Chondrocyte (in vitro differentiated cells): ENCODE measurements around the gene FMO1. TPM values are rescaled to one million over a fixed set of nuclear protein-coding genes. Genes with fewer than 3 reads are reported as not detected.

Source experiments
- DNase-seq: peaks from one replicate; pipeline ENCODE4 v3.0.0; 2021; ENCODE audit warnings: mixed read lengths, low spot score
- H3K27ac Mint-ChIP-seq: one replicate; pipeline ENCODE4 v1.8.0; 2021; ENCODE audit warnings: mild to moderate bottlenecking, moderate library complexity, mixed read lengths; ENCODE audit not compliant: unreplicated experiment
- H3K27me3 Mint-ChIP-seq: 2 replicates; pipeline ENCODE4 v1.8.0; 2021; ENCODE audit warnings: low read depth, mixed read lengths
- H3K36me3 Mint-ChIP-seq: 2 replicates; pipeline ENCODE4 v1.8.0; 2021; ENCODE audit warnings: low read depth, mixed read lengths
- H3K4me1 Mint-ChIP-seq: 2 replicates; pipeline ENCODE4 v1.8.0; 2021; ENCODE audit warnings: low read depth, mild to moderate bottlenecking, mixed read lengths
- H3K4me3 Mint-ChIP-seq: one replicate; pipeline ENCODE4 v1.8.0; 2021; ENCODE audit warnings: mild to moderate bottlenecking, moderate library complexity, mixed read lengths; ENCODE audit not compliant: unreplicated experiment
- H3K9me3 Mint-ChIP-seq: 2 replicates; pipeline ENCODE4 v1.8.0; 2021; ENCODE audit warnings: low read depth, mixed read lengths
- total RNA-seq: library from RNA; stranded (reverse); gene quantifications from 3 replicates; pipeline ENCODE4 v1.2.1, GENCODE V29; 2021
- TF ChIP-seq, protein P1 (sequence below): fragments of 200-600 bp; sonication (generic); IDR thresholded peaks from 2 replicates; pipeline ENCODE4 v1.5.0; 2021; ENCODE audit warnings: antibody characterized with exemption, mild to moderate bottlenecking, moderate library complexity

FMO1 gene
- total RNA-seq, 1 donor from 2014 or later = 0.65 TPM

DNA sequence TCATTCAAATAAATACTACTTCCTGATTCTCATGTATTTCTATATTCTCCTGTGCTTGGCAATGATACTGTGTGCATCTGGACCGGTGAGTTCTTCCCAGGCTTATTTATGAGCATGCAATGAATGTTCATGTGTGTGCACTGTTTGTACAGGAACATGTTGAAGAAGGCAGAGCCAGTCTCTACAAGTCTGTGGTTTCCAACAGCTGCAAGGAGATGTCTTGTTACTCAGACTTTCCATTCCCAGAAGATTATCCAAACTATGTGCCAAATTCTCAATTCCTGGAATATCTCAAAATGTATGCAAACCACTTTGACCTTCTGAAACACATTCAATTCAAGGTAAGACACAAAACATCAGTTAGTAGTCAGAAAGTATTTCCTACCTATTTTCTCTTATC, 19.1 kb downstream of the FMO1 start:
- TF ChIP-seq, protein P1, sequence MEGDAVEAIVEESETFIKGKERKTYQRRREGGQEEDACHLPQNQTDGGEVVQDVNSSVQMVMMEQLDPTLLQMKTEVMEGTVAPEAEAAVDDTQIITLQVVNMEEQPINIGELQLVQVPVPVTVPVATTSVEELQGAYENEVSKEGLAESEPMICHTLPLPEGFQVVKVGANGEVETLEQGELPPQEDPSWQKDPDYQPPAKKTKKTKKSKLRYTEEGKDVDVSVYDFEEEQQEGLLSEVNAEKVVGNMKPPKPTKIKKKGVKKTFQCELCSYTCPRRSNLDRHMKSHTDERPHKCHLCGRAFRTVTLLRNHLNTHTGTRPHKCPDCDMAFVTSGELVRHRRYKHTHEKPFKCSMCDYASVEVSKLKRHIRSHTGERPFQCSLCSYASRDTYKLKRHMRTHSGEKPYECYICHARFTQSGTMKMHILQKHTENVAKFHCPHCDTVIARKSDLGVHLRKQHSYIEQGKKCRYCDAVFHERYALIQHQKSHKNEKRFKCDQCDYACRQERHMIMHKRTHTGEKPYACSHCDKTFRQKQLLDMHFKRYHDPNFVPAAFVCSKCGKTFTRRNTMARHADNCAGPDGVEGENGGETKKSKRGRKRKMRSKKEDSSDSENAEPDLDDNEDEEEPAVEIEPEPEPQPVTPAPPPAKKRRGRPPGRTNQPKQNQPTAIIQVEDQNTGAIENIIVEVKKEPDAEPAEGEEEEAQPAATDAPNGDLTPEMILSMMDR = no peak
- H3K4me1 Mint-ChIP-seq = peaks cover 17% of the 10 kb centered on the region
- no peak for DNase-seq
- no peak overlapping the region for H3K27ac Mint-ChIP-seq
- no peaks in the 10 kb centered on the region for H3K36me3 Mint-ChIP-seq
- no peaks in the 10 kb centered on the region for H3K9me3 Mint-ChIP-seq
- H3K27me3 Mint-ChIP-seq = peaks cover 4% of the 10 kb centered on the region
- no peak overlapping the region for H3K4me3 Mint-ChIP-seq

DNA sequence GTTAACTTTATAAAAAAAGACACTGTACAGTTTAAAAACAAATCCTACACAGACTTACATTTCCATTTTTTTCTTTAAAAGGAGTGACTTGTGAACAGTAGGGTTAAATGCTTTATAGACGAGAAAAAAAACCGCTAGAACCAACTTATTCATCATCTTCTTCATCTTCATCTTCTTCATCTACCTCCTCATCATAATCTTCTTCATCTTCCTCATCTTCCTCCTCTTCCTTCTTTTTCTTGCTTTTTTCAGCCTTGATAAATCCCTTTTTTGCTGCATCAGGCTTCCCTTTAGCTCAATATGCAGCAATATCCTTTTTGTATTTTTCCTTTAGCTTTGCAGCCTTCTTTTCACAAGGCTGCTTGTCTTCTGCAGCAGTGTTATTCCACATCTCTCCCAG, 22.5 kb downstream of the FMO1 start:
- Mint-ChIP-seq H3K4me1 (peaks cover 17% of the 10 kb centered on the region), H3K9me3 (no peaks in the 10 kb centered on the region), H3K27ac (no peak overlapping the region), H3K27me3 (peaks cover 4% of the 10 kb centered on the region), H3K36me3 (no peaks in the 10 kb centered on the region), H3K4me3 (no peak overlapping the region)
- DNase-seq = no peak
- TF ChIP-seq, protein P1 = no peak

DNA sequence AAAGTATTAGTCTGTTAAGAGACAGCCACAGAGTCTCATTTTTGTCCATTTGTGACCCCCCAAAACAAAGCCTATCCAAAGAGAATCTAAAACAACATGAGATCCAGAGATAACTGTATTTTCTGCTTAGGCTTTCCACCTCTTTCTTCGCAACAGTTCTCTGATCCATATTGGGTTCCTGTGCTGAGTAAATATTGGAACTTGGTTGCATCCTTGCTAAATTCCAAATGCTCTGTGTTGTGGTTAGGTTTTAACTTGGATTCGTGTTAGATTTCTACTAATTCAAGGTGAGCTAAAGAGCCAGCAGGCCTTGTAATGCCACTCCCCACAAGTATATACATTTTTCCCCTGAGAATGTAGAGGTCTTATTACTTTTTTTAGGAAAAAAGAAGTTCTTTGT, 29.2 kb downstream of the FMO1 start:
- no peaks in the 10 kb centered on the region for H3K9me3 Mint-ChIP-seq
- H3K27me3 Mint-ChIP-seq = peaks cover 3% of the 10 kb centered on the region
- H3K4me3 Mint-ChIP-seq = no peak overlapping the region
- H3K4me1 Mint-ChIP-seq = no peaks in the 10 kb centered on the region
- no peak overlapping the region for H3K27ac Mint-ChIP-seq
- no peaks in the 10 kb centered on the region for H3K36me3 Mint-ChIP-seq
- DNase-seq = no peak
- TF ChIP-seq, protein P1 = no peak

DNA sequence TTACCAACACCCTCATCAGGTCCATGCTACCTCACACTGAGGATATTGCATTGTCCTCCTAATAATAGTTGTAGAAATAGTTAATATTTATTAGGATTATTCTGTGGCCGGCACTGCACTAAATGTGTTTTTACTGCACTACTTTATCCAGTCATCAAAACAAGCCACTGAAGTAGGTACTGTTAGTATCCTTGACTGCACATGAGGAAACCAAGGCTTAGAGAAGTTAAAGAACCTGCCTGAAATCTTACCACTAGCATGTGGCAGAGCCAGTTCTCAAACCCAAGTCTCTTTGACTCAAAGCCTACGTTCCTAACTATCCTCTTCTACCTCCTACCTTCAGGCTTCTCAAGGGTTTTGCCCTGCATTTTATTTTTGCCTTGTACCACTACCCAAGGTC, 30.9 kb downstream of the FMO1 start:
- Mint-ChIP-seq H3K4me1 (no peaks in the 10 kb centered on the region), H3K27me3 (peaks cover 4% of the 10 kb centered on the region), H3K36me3 (no peaks in the 10 kb centered on the region), H3K9me3 (no peaks in the 10 kb centered on the region), H3K4me3 (no peak overlapping the region), H3K27ac (no peak overlapping the region)
- no peak for DNase-seq
- TF ChIP-seq, protein P1 = no peak

DNA sequence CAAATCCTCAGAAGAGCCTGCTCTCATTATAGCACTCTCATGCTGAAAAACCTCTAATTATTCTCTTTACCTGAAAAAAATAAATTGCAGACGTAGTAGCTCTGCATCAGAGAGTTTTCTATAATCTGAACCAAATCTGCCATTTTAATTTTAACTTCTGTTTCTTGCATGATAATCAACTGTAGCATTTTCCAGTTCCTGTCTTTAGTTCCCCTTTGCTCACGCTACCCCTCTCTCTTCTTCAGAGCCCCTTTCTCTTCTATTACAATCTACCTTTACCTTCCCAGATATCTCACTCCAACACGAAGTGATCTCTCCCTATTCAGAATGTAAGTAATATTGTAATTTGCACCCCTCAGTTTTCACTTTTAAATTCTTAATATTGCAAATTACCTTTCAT, 31.4 kb downstream of the FMO1 start:
- H3K27me3 Mint-ChIP-seq = peaks cover 4% of the 10 kb centered on the region
- no peaks in the 10 kb centered on the region for H3K36me3 Mint-ChIP-seq
- DNase-seq = no peak
- no peaks in the 10 kb centered on the region for H3K9me3 Mint-ChIP-seq
- no peaks in the 10 kb centered on the region for H3K4me1 Mint-ChIP-seq
- H3K4me3 Mint-ChIP-seq = no peak overlapping the region
- TF ChIP-seq, protein P1 = no peak
- no peak overlapping the region for H3K27ac Mint-ChIP-seq
